K562 (cell line): Measurements from ENCODE around the gene NIPSNAP3A. TPM values are rescaled to one million over a fixed set of nuclear protein-coding genes. Genes with fewer than 3 reads are reported as not detected.

Source experiments
- CEBPG ChIP-seq, 3 experiments: fragments of 200-800 bp in 1 of 3; sonication (Bioruptor generic) in 1 of 3; sonication (generic) in 1 of 3; formaldehyde crosslinking in 1 of 3; IDR thresholded peaks in 2 of 3; conservative IDR thresholded peaks in 1 of 3; 2 replicates each; pipeline versions ENCODE4 v1.6.1 to v1.8.0; 2016 to 2022; ENCODE audit warnings: missing compliant biosample characterization in 2 of 3, missing genetic modification characterization in 2 of 3, mild to moderate bottlenecking in 1 of 3, missing genetic modification reagents in 1 of 3
- GTF2E2 ChIP-seq: fragments of 200-800 bp; sonication (Bioruptor generic); IDR thresholded peaks from 2 replicates; pipeline ENCODE4 v1.6.1; 2016; ENCODE audit warnings: missing genetic modification characterization, missing compliant biosample characterization
- HNRNPH1 ChIP-seq: fragments of 200-400 bp; formaldehyde crosslinking; optimal IDR thresholded peaks from 2 replicates; pipeline ENCODE3; 2017; ENCODE audit warnings: low read depth, mild to moderate bottlenecking, low read length, moderate library complexity
- IFI16 ChIP-seq: fragments of 250-450 bp; sonication (Bioruptor Pico); IDR thresholded peaks from 2 replicates; pipeline ENCODE4 v2.1.2; 2022; ENCODE audit warnings: mild to moderate bottlenecking, inconsistent platforms
- MAX ChIP-seq: sonication (generic); formaldehyde crosslinking; IDR thresholded peaks from 2 replicates; pipeline ENCODE4 v1.9.0; 2022; ENCODE audit warnings: mild to moderate bottlenecking, missing genetic modification reagents
- MXD1 ChIP-seq: fragments of 250-450 bp; sonication (Bioruptor Pico); IDR thresholded peaks from 2 replicates; pipeline ENCODE4 v1.8.0; 2021; ENCODE audit warnings: borderline replicate concordance, mild to moderate bottlenecking, moderate library complexity; ENCODE audit not compliant: poor library complexity, severe bottlenecking
- NR2C1 ChIP-seq, 2 experiments: fragments of 450-650 bp; IDR thresholded peaks; 2 replicates each; pipeline ENCODE4 v1.6.1; 2017; ENCODE audit warnings: mild to moderate bottlenecking in 2 of 2, antibody characterized with exemption in 1 of 2, inconsistent platforms in 1 of 2, missing compliant biosample characterization in 1 of 2, missing genetic modification characterization in 1 of 2
- PHF8 ChIP-seq: fragments of 200-600 bp; sonication (generic); IDR thresholded peaks from 2 replicates; pipeline ENCODE4 v1.6.1; 2012; ENCODE audit warnings: mixed run types, mild to moderate bottlenecking, inconsistent platforms, low read length, moderate library complexity, borderline replicate concordance
- POLR3A ChIP-seq: IDR thresholded peaks from 2 replicates; pipeline ENCODE4 v1.6.1; 2011; ENCODE audit warnings: borderline replicate concordance, mild to moderate bottlenecking, moderate library complexity; ENCODE audit not compliant: insufficient read length, insufficient read depth; ENCODE audit errors: extremely low read depth
- polyA plus RNA-seq, 8 experiments: library from polyadenylated mRNA; depleted of rRNA in 4 of 8; stranded (reverse) in 5 of 8; unstranded in 3 of 8; fragments of >200 nt; fragmentation: Nextera tagmentation in 2 of 8; fragmentation: Illumina TruSeq in 1 of 8; extraction: Ambion mirVana in 2 of 8; extraction: Trizol in 1 of 8; gene quantifications; 2 replicates each; pipeline versions ENCODE4 v1.2.1 to v1.2.3, GENCODE V29; 2011 to 2014; ENCODE audit warnings: inconsistent platforms in 1 of 8, missing spikeins in 1 of 8
- total RNA-seq, 7 experiments: library from RNA; depleted of rRNA in 6 of 7; stranded (reverse); fragments of >200 nt in 6 of 7; fragmentation: Illumina TruSeq in 2 of 7; extraction: Trizol in 2 of 7; gene quantifications; 2 replicates each; pipeline versions ENCODE4 v1.2.1 to v1.2.3, GENCODE V29; 2011 to 2021; ENCODE audit warnings: low replicate concordance in 1 of 7
- TF ChIP-seq, protein P1 (sequence below): fragments of 200-800 bp; sonication (Bioruptor generic); IDR thresholded peaks from 2 replicates; pipeline ENCODE4 v1.6.1; 2017; ENCODE audit warnings: missing genetic modification characterization, missing compliant biosample characterization
- TF ChIP-seq, protein P2 (sequence below), 2 experiments: fragments of 450-650 bp; IDR thresholded peaks; 2 replicates each; pipeline ENCODE4 v1.6.1; 2016
- TF ChIP-seq, protein P3 (sequence below), 2 experiments: fragments of 450-650 bp; IDR thresholded peaks; 2 replicates each; pipeline ENCODE4 v1.6.1; 2018; ENCODE audit warnings: mild to moderate bottlenecking in 2 of 2, low read depth in 1 of 2; ENCODE audit not compliant: partially characterized antibody in 2 of 2

The NIPSNAP3A gene
- total and polyA plus RNA-seq, 9 of the 15 experiments (the other 6 are each of a cell fraction or from before 2014, with no cell fraction given), result 25.3 to 132 (median 40.5) TPM

DNA sequence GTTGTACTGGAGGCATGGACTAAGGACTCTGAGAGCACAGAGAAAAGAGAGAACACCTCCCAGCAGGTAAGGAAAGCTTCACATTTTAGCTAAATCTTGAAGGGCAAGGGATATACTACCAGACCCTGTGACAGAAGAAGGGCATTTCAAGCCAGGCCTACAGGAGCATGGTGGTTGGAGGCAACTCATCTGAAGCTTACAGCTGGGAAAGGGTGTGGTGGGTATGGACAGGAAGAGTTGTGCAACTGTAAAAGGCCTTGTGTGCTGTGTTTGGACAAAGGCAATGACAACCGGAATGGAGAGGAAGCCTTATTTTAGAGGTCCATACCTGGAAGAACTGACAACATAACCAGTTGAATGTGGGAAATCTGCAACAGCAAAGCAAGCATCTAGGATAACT is 47.6 kb downstream of the NIPSNAP3A start (continued):
- no peak for TF ChIP-seq MXD1
- no peak for TF ChIP-seq HNRNPH1
- TF ChIP-seq NR2C1 (IDR thresholded peaks at IDR 0.05), result no peak
- no peak for TF ChIP-seq NR2C1 (tag; IDR thresholded peaks at IDR 0.05)
- no peak for TF ChIP-seq PHF8
- TF ChIP-seq, protein P1, sequence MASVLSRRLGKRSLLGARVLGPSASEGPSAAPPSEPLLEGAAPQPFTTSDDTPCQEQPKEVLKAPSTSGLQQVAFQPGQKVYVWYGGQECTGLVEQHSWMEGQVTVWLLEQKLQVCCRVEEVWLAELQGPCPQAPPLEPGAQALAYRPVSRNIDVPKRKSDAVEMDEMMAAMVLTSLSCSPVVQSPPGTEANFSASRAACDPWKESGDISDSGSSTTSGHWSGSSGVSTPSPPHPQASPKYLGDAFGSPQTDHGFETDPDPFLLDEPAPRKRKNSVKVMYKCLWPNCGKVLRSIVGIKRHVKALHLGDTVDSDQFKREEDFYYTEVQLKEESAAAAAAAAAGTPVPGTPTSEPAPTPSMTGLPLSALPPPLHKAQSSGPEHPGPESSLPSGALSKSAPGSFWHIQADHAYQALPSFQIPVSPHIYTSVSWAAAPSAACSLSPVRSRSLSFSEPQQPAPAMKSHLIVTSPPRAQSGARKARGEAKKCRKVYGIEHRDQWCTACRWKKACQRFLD, result no peak
- peak; percentile 64; the same call in 1 of the 2 replicates for TF ChIP-seq CEBPG (CRISPR knock-in tag; IDR thresholded peaks at IDR 0.05)
- peak; percentile 22 to 29; a peak in 1 of 4 replicates for TF ChIP-seq CEBPG (tag; conservative IDR thresholded peaks at IDR 0.05 in 1 of 2, IDR thresholded peaks at IDR 0.05 in 1 of 2)
- no peak for TF ChIP-seq GTF2E2 (tag)
- no peak for TF ChIP-seq POLR3A
- TF ChIP-seq IFI16 (CRISPR knock-in tag), result no peak
- TF ChIP-seq, protein P2, sequence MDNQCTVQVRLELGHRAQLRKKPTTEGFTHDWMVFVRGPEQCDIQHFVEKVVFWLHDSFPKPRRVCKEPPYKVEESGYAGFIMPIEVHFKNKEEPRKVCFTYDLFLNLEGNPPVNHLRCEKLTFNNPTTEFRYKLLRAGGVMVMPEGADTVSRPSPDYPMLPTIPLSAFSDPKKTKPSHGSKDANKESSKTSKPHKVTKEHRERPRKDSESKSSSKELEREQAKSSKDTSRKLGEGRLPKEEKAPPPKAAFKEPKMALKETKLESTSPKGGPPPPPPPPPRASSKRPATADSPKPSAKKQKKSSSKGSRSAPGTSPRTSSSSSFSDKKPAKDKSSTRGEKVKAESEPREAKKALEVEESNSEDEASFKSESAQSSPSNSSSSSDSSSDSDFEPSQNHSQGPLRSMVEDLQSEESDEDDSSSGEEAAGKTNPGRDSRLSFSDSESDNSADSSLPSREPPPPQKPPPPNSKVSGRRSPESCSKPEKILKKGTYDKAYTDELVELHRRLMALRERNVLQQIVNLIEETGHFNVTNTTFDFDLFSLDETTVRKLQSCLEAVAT (IDR thresholded peaks at IDR 0.05), result no peak
- TF ChIP-seq MAX (CRISPR knock-in tag), result 0 out of 2 replicates have a peak, but pooled peaks have one; percentile 25
- TF ChIP-seq, protein P3, sequence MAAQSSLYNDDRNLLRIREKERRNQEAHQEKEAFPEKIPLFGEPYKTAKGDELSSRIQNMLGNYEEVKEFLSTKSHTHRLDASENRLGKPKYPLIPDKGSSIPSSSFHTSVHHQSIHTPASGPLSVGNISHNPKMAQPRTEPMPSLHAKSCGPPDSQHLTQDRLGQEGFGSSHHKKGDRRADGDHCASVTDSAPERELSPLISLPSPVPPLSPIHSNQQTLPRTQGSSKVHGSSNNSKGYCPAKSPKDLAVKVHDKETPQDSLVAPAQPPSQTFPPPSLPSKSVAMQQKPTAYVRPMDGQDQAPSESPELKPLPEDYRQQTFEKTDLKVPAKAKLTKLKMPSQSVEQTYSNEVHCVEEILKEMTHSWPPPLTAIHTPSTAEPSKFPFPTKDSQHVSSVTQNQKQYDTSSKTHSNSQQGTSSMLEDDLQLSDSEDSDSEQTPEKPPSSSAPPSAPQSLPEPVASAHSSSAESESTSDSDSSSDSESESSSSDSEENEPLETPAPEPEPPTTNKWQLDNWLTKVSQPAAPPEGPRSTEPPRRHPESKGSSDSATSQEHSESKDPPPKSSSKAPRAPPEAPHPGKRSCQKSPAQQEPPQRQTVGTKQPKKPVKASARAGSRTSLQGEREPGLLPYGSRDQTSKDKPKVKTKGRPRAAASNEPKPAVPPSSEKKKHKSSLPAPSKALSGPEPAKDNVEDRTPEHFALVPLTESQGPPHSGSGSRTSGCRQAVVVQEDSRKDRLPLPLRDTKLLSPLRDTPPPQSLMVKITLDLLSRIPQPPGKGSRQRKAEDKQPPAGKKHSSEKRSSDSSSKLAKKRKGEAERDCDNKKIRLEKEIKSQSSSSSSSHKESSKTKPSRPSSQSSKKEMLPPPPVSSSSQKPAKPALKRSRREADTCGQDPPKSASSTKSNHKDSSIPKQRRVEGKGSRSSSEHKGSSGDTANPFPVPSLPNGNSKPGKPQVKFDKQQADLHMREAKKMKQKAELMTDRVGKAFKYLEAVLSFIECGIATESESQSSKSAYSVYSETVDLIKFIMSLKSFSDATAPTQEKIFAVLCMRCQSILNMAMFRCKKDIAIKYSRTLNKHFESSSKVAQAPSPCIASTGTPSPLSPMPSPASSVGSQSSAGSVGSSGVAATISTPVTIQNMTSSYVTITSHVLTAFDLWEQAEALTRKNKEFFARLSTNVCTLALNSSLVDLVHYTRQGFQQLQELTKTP (IDR thresholded peaks at IDR 0.05; ENCODE audit: low read depth in 1 of 2, partially characterized antibody in 2 of 2), result no peak
